ENCODE results near the gene SH3D21.

Gene SH3D21

GRCh38 chr1:36355811-36356210 is 49.6 kb downstream of the SH3D21 start:
- H3K4me2 ChIP-seq (ENCODE audit: low read depth, low read length, poor library complexity, severe bottlenecking) = no peak overlapping the region
- H3K79me2 ChIP-seq (ENCODE audit: insufficient read depth, low read length) = no peaks in the 10 kb centered on the region
- H4K20me1 ChIP-seq (ENCODE audit: insufficient read depth, low read length, poor library complexity, severe bottlenecking) = no peaks in the 10 kb centered on the region
- H3K9me2 ChIP-seq (replicated peaks; ENCODE audit: low read depth, low read length) = no peaks in the 10 kb centered on the region
- peaks cover 40% of the 10 kb centered on the region; the same call in 1 of the 2 replicates for H3K36me3 ChIP-seq (ENCODE audit: insufficient read depth, low read length)
- no peaks in the 10 kb centered on the region for H3K27me3 ChIP-seq (ENCODE audit: insufficient read depth, low read length, poor library complexity, severe bottlenecking)
- no peak overlapping the region for H3K4me3 ChIP-seq (ENCODE audit: low read length, poor library complexity, severe bottlenecking)
- TF ChIP-seq EZH2phosphoT487 (IDR thresholded peaks at IDR 0.05; ENCODE audit: borderline replicate concordance) (no peak), CTCF (conservative IDR thresholded peaks at IDR 0.05; ENCODE audit: low read length) (no peak)
- H3K9me3 ChIP-seq (ENCODE audit: insufficient read depth, low read depth, low read length) = no peaks in the 10 kb centered on the region
- H3K4me1 ChIP-seq (ENCODE audit: insufficient read depth, low read length, poor library complexity, severe bottlenecking) = peaks cover 9% of the 10 kb centered on the region
- no peak overlapping the region for H3K9ac ChIP-seq (ENCODE audit: low read depth, low read length, poor library complexity, severe bottlenecking)
- H2AFZ ChIP-seq (ENCODE audit: low read length) = no peak overlapping the region
- no peaks in the 10 kb centered on the region for H3F3A ChIP-seq (ENCODE audit: low read depth)

GRCh38 chr1:36358514-36359084 is 52.4 kb downstream of the SH3D21 start:
- Histone ChIP-seq H3K4me3 (ENCODE audit: low read length, poor library complexity, severe bottlenecking) (no peak overlapping the region), H3K4me2 (ENCODE audit: low read depth, low read length, poor library complexity, severe bottlenecking) (no peak overlapping the region), H3K9me3 (ENCODE audit: insufficient read depth, low read depth, low read length) (no peaks in the 10 kb centered on the region), H3K36me3 (ENCODE audit: insufficient read depth, low read length) (peaks cover 49% of the 10 kb centered on the region; the same call in 1 of the 2 replicates), H3K9ac (ENCODE audit: low read depth, low read length, poor library complexity, severe bottlenecking) (no peak overlapping the region), H3K27me3 (ENCODE audit: insufficient read depth, low read length, poor library complexity, severe bottlenecking) (no peaks in the 10 kb centered on the region), H2AFZ (ENCODE audit: low read length) (no peak overlapping the region), H3K9me2 (replicated peaks; ENCODE audit: low read depth, low read length) (no peaks in the 10 kb centered on the region), H4K20me1 (ENCODE audit: insufficient read depth, low read length, poor library complexity, severe bottlenecking) (peaks cover 2% of the 10 kb centered on the region), H3K4me1 (ENCODE audit: insufficient read depth, low read length, poor library complexity, severe bottlenecking) (peaks cover 3% of the 10 kb centered on the region), H3F3A (ENCODE audit: low read depth) (no peaks in the 10 kb centered on the region), H3K79me2 (ENCODE audit: insufficient read depth, low read length) (no peaks in the 10 kb centered on the region)
- TF ChIP-seq CTCF (conservative IDR thresholded peaks at IDR 0.05; ENCODE audit: low read length) = no peak
- no peak for TF ChIP-seq EZH2phosphoT487 (IDR thresholded peaks at IDR 0.05; ENCODE audit: borderline replicate concordance)

GRCh38 chr1:36359383-36359782 is 53.2 kb downstream of the SH3D21 start:
- no peak overlapping the region for H3K4me2 ChIP-seq (ENCODE audit: low read depth, low read length, poor library complexity, severe bottlenecking)
- H3K27me3 ChIP-seq (ENCODE audit: insufficient read depth, low read length, poor library complexity, severe bottlenecking) = no peaks in the 10 kb centered on the region
- no peaks in the 10 kb centered on the region for H3K9me3 ChIP-seq (ENCODE audit: insufficient read depth, low read depth, low read length)
- H3K4me1 ChIP-seq (ENCODE audit: insufficient read depth, low read length, poor library complexity, severe bottlenecking) = no peaks in the 10 kb centered on the region
- no peaks in the 10 kb centered on the region for H3K9me2 ChIP-seq (replicated peaks; ENCODE audit: low read depth, low read length)
- TF ChIP-seq CTCF (conservative IDR thresholded peaks at IDR 0.05; ENCODE audit: low read length) (no peak), EZH2phosphoT487 (IDR thresholded peaks at IDR 0.05; ENCODE audit: borderline replicate concordance) (no peak)
- no peaks in the 10 kb centered on the region for H3F3A ChIP-seq (ENCODE audit: low read depth)
- peaks cover 44% of the 10 kb centered on the region; the same call in 1 of the 2 replicates for H3K36me3 ChIP-seq (ENCODE audit: insufficient read depth, low read length)
- peaks cover 2% of the 10 kb centered on the region for H4K20me1 ChIP-seq (ENCODE audit: insufficient read depth, low read length, poor library complexity, severe bottlenecking)
- no peaks in the 10 kb centered on the region for H3K79me2 ChIP-seq (ENCODE audit: insufficient read depth, low read length)
- H2AFZ ChIP-seq (ENCODE audit: low read length) = no peak overlapping the region
- no peak overlapping the region for H3K9ac ChIP-seq (ENCODE audit: low read depth, low read length, poor library complexity, severe bottlenecking)
- no peak overlapping the region for H3K4me3 ChIP-seq (ENCODE audit: low read length, poor library complexity, severe bottlenecking)
